Keratinocyte (primary cell): ENCODE results near the gene C6orf15. TPM values are rescaled to one million over a fixed set of nuclear protein-coding genes. Genes with fewer than 3 reads are reported as not detected.

Experiments
- DNase-seq: peaks from one replicate; pipeline ENCODE4 v3.0.0-alpha.2; 2011; ENCODE audit warnings: low read depth, missing footprints, low spot score
- FAIRE-seq: peaks from 2 replicates; lab custom pipeline; 2011; peaks lifted over from hg19 to GRCh38; lab: Jason Lieb, UNC
- H2AFZ ChIP-seq: 2 replicates; pipeline ENCODE4 v1.6.0; 2012; ENCODE audit warnings: low read length, control low read depth, inconsistent platforms; ENCODE audit not compliant: control insufficient read depth
- H3K27ac ChIP-seq: 2 replicates; pipeline ENCODE4 v1.5.1; 2011; ENCODE audit warnings: low read length; ENCODE audit not compliant: control insufficient read depth, insufficient read depth
- H3K27me3 ChIP-seq: 3 replicates; pipeline ENCODE4 v1.6.0; 2011; ENCODE audit warnings: low read length; ENCODE audit not compliant: control insufficient read depth, insufficient read depth; ENCODE audit errors: extremely low read depth
- H3K36me3 ChIP-seq, 2 experiments: 2 replicates in 1 of 2; 3 replicates in 1 of 2; pipeline ENCODE4 v1.5.1; 2011; ENCODE audit warnings: low read length in 2 of 2, mild to moderate bottlenecking in 1 of 2; ENCODE audit not compliant: control insufficient read depth in 2 of 2, insufficient read depth in 2 of 2; ENCODE audit errors: extremely low read depth in 1 of 2
- H3K4me1 ChIP-seq: 3 replicates; pipeline ENCODE4 v1.5.1; 2011; ENCODE audit warnings: low read length; ENCODE audit not compliant: control insufficient read depth, insufficient read depth; ENCODE audit errors: extremely low read depth
- H3K4me2 ChIP-seq: 3 replicates; pipeline ENCODE4 v1.6.0; 2011; ENCODE audit warnings: low read depth, low read length; ENCODE audit not compliant: control insufficient read depth, insufficient read depth; ENCODE audit errors: extremely low read depth
- H3K4me3 ChIP-seq, 3 experiments: fragments of 200-600 bp in 1 of 3; sonication (generic) in 1 of 3; 2 replicates in 2 of 3; 3 replicates in 1 of 3; pipeline ENCODE4 v1.5.1; 2011 to 2016; ENCODE audit warnings: low read length in 3 of 3, mild to moderate bottlenecking in 3 of 3, control low read depth in 2 of 3, inconsistent platforms in 1 of 3, low read depth in 1 of 3, mixed read lengths in 1 of 3, mixed run types in 1 of 3, moderate library complexity in 1 of 3; ENCODE audit not compliant: control insufficient read depth in 2 of 3, insufficient read depth in 2 of 3; ENCODE audit errors: extremely low read depth in 1 of 3
- H3K79me2 ChIP-seq: 2 replicates; pipeline ENCODE4 v1.6.0; 2012; ENCODE audit warnings: low read length; ENCODE audit not compliant: control insufficient read depth, insufficient read depth
- H3K9ac ChIP-seq: 3 replicates; pipeline ENCODE4 v1.6.0; 2011; ENCODE audit warnings: low read length; ENCODE audit not compliant: control insufficient read depth, insufficient read depth; ENCODE audit errors: extremely low read depth
- H3K9me1 ChIP-seq: 3 replicates; pipeline ENCODE4 v1.6.0; 2011; ENCODE audit warnings: low read length; ENCODE audit not compliant: control insufficient read depth, insufficient read depth; ENCODE audit errors: extremely low read depth
- H3K9me3 ChIP-seq: 2 replicates; pipeline ENCODE4 v1.5.1; 2012; ENCODE audit warnings: low read depth, low read length; ENCODE audit not compliant: control insufficient read depth
- H4K20me1 ChIP-seq: 3 replicates; pipeline ENCODE4 v1.6.0; 2011; ENCODE audit warnings: low read length; ENCODE audit not compliant: control insufficient read depth, insufficient read depth; ENCODE audit errors: extremely low read depth
- CTCF ChIP-seq, 3 experiments: IDR thresholded peaks in 1 of 3; conservative IDR thresholded peaks in 1 of 3; optimal IDR thresholded peaks in 1 of 3; 2 replicates in 2 of 3; 3 replicates in 1 of 3; pipeline versions ENCODE3 to v1.5.1; 2011; ENCODE audit warnings: low read length in 3 of 3, mild to moderate bottlenecking in 3 of 3, moderate library complexity in 2 of 3, control low read depth in 1 of 3, inconsistent platforms in 1 of 3; ENCODE audit not compliant: insufficient read depth in 2 of 3; ENCODE audit errors: extremely low read depth in 1 of 3
- EZH2 ChIP-seq: IDR thresholded peaks from one replicate; pipeline ENCODE4 v1.6.1; 2012; ENCODE audit warnings: inconsistent platforms, mild to moderate bottlenecking, low read length, moderate library complexity
- dilution Hi-C: fragments of 300-500 bp; cut with MboI; formaldehyde crosslinking; loops from one replicate; pipeline ENCODE4 v1.7.0; 2020; ENCODE audit warnings: low sequenced_read_pairs; ENCODE audit not compliant: extremely low pct_ligation_motif_present
- polyA plus RNA-seq, 5 experiments: library from polyadenylated mRNA; depleted of rRNA in 3 of 5; stranded (reverse) in 3 of 5; stranded (forward) in 1 of 5; unstranded in 1 of 5; fragments of >200 nt; gene quantifications; 1 replicate in 1 of 5; 2 replicates in 3 of 5; 3 replicates in 1 of 5; pipeline versions ENCODE4 v1.2.1 to v1.2.3, GENCODE V29; 2011 to 2012; ENCODE audit warnings: missing spikeins in 2 of 5, low read depth in 1 of 5, low replicate concordance in 1 of 5

C6orf15 gene
- polyA plus RNA-seq, 1 donor (not counting 4 experiments of a cell fraction or from before 2014, with no cell fraction given), result 0.08 TPM

- no peaks in the 10 kb centered on the region for H3K27me3 ChIP-seq
- no peak overlapping the region for H3K9ac ChIP-seq
- H3K27ac ChIP-seq, result no peak overlapping the region
- TF ChIP-seq CTCF (optimal IDR thresholded peaks at IDR 0.05 in 1 of 3, IDR thresholded peaks at IDR 0.05 in 1 of 3, conservative IDR thresholded peaks at IDR 0.05 in 1 of 3; ENCODE audit: extremely low read depth in 1 of 3, insufficient read depth in 2 of 3, low read length in 3 of 3), result no peak
- no peak for TF ChIP-seq EZH2
- H3K79me2 ChIP-seq, result no peaks in the 10 kb centered on the region
- DNase-seq (no peak), FAIRE-seq (no peak)
- peaks cover 7% of the 10 kb centered on the region for H3K4me1 ChIP-seq
- no peaks in the 10 kb centered on the region for H3K9me1 ChIP-seq
- H4K20me1 ChIP-seq, result no peaks in the 10 kb centered on the region
- no peak overlapping the region for H3K4me3 ChIP-seq
- no peak overlapping the region for H3K4me2 ChIP-seq
- no peak overlapping the region for H2AFZ ChIP-seq
- peaks cover 2 to 3% of the 10 kb centered on the region in 2 experiments for H3K36me3 ChIP-seq
- dilution Hi-C loops, result no loop called here
- no peaks in the 10 kb centered on the region for H3K9me3 ChIP-seq
Observed at GRCh38 chr6:31143148-31143547, 30.8 kb upstream of the C6orf15 start.

GRCh38 chr6:31142361-31142761 lies 30.0 kb upstream of the C6orf15 start:
- Histone ChIP-seq H3K27me3 (no peaks in the 10 kb centered on the region), H3K4me3 (no peak overlapping the region), H4K20me1 (no peaks in the 10 kb centered on the region), H3K9me3 (no peaks in the 10 kb centered on the region), H3K9ac (no peak overlapping the region), H3K36me3 (peaks cover 2 to 3% of the 10 kb centered on the region in 2 experiments), H3K9me1 (no peaks in the 10 kb centered on the region), H3K27ac (no peak overlapping the region), H3K4me1 (peaks cover 10% of the 10 kb centered on the region), H2AFZ (no peak overlapping the region), H3K79me2 (no peaks in the 10 kb centered on the region), H3K4me2 (no peak overlapping the region)
- FAIRE-seq, result no peak
- DNase-seq, result no peak
- dilution Hi-C loops, result no loop called here
- no peak for TF ChIP-seq CTCF (optimal IDR thresholded peaks at IDR 0.05 in 1 of 3, IDR thresholded peaks at IDR 0.05 in 1 of 3, conservative IDR thresholded peaks at IDR 0.05 in 1 of 3; ENCODE audit: extremely low read depth in 1 of 3, insufficient read depth in 2 of 3, low read length in 3 of 3)
- no peak for TF ChIP-seq EZH2
